Endothelial cell of umbilical vein (primary cell): ENCODE results near the gene KRT3. TPM values are rescaled to one million over a fixed set of nuclear protein-coding genes. Genes with fewer than 3 reads are reported as not detected.

Source experiments
- BruUV-seq: library from RNA; stranded (reverse); fragments of 400-500 nt; replicated peaks from 2 replicates; lab custom pipeline; 2021; lab: Mats Ljungman, UMichigan
- CTCF ChIA-PET: fragments of 300-600, 350-600 bp; sonication (Branson Sonifier 250); formaldehyde crosslinking; loops from one replicate; lab custom pipeline; 2021; ENCODE audit warnings: antibody characterized with exemption, inconsistent platforms; lab: Charles Lee
- POLR2A ChIA-PET: fragments of 300-600, 350-600 bp; sonication (Branson Sonifier 250); formaldehyde crosslinking; loops from one replicate; lab custom pipeline; 2021; ENCODE audit warnings: antibody characterized with exemption, inconsistent platforms; lab: Charles Lee
- DNase-seq: peaks from one replicate; pipeline ENCODE4 v3.0.0-alpha.2; 2011; ENCODE audit warnings: low read depth, low spot score
- FAIRE-seq: peaks from 2 replicates; lab custom pipeline; 2011; peaks lifted over from hg19 to GRCh38; lab: Jason Lieb, UNC
- H2AFZ ChIP-seq: 2 replicates; pipeline ENCODE4 v1.6.0; 2012; ENCODE audit warnings: low read depth, low read length, control low read depth, inconsistent platforms
- H3K27ac ChIP-seq: 2 replicates; pipeline ENCODE4 v1.5.1; 2011; ENCODE audit warnings: low read depth, mild to moderate bottlenecking, control low read depth, low read length, moderate library complexity; ENCODE audit not compliant: insufficient read depth
- H3K27me3 ChIP-seq, 2 experiments: 2 replicates each; pipeline versions ENCODE4 v1.6.0 to v1.6.1; 2011; ENCODE audit warnings: low read length in 2 of 2, mixed read lengths in 1 of 2; ENCODE audit not compliant: control insufficient read depth in 2 of 2, insufficient read depth in 2 of 2
- H3K36me3 ChIP-seq, 2 experiments: 2 replicates in 1 of 2; 3 replicates in 1 of 2; pipeline ENCODE4 v1.5.1; 2011; ENCODE audit warnings: low read length in 2 of 2, mild to moderate bottlenecking in 1 of 2, moderate library complexity in 1 of 2; ENCODE audit not compliant: control insufficient read depth in 2 of 2, insufficient read depth in 2 of 2; ENCODE audit errors: extremely low read depth in 1 of 2
- H3K4me1 ChIP-seq: 3 replicates; pipeline ENCODE4 v1.5.1; 2011; ENCODE audit warnings: mild to moderate bottlenecking, low read length; ENCODE audit not compliant: control insufficient read depth, insufficient read depth; ENCODE audit errors: extremely low read depth
- H3K4me2 ChIP-seq: 2 replicates; pipeline ENCODE4 v1.6.1; 2011; ENCODE audit warnings: low read length, control low read depth, mixed read lengths; ENCODE audit not compliant: insufficient read depth
- H3K4me3 ChIP-seq, 3 experiments: fragments of 200-600 bp in 1 of 3; sonication (generic), shearing (Covaris generic) in 1 of 3; replicated peaks in 1 of 3; 2 replicates each; pipeline ENCODE4 v1.5.1; 2011 to 2016; ENCODE audit warnings: control low read depth in 3 of 3, low read length in 3 of 3, mild to moderate bottlenecking in 2 of 3, inconsistent platforms in 1 of 3, low read depth in 1 of 3, moderate library complexity in 1 of 3; ENCODE audit not compliant: insufficient read depth in 1 of 3
- H3K79me2 ChIP-seq: 2 replicates; pipeline ENCODE4 v1.6.0; 2012; ENCODE audit warnings: low read length, inconsistent platforms; ENCODE audit not compliant: control insufficient read depth, insufficient read depth
- H3K9ac ChIP-seq: replicated peaks from 2 replicates; pipeline ENCODE3; 2011; ENCODE audit warnings: low read length, control low read depth; ENCODE audit not compliant: insufficient read depth; ENCODE audit errors: extremely low read depth
- H3K9me1 ChIP-seq: replicated peaks from 3 replicates; pipeline ENCODE4 v1.6.0; 2011; ENCODE audit warnings: mild to moderate bottlenecking, low read length; ENCODE audit not compliant: control insufficient read depth, insufficient read depth; ENCODE audit errors: extremely low read depth
- H3K9me3 ChIP-seq: replicated peaks from 2 replicates; pipeline ENCODE4 v1.5.1; 2012; ENCODE audit warnings: low read length, inconsistent platforms; ENCODE audit not compliant: control insufficient read depth, insufficient read depth
- H4K20me1 ChIP-seq: replicated peaks from 2 replicates; pipeline ENCODE3; 2011; ENCODE audit warnings: mild to moderate bottlenecking, low read length; ENCODE audit not compliant: control insufficient read depth, insufficient read depth; ENCODE audit errors: extremely low read depth
- CTCF ChIP-seq, 2 donors: IDR thresholded peaks; 1 replicate in 1 of 2; 2 replicates in 1 of 2; pipeline ENCODE4 v1.5.1; 2011; ENCODE audit warnings: low read length in 2 of 2, mild to moderate bottlenecking in 2 of 2, moderate library complexity in 2 of 2, control low read depth in 1 of 2, inconsistent platforms in 1 of 2, low read depth in 1 of 2; ENCODE audit not compliant: insufficient read depth in 1 of 2; ENCODE audit errors: extremely low read depth in 1 of 2
- EZH2 ChIP-seq: IDR thresholded peaks from 2 replicates; pipeline ENCODE4 v1.6.1; 2012; ENCODE audit warnings: borderline replicate concordance, low read depth, mild to moderate bottlenecking, moderate library complexity, low read length, inconsistent platforms; ENCODE audit not compliant: severe bottlenecking
- FOS ChIP-seq: IDR thresholded peaks from 2 replicates; pipeline ENCODE4 v1.6.1; 2011; ENCODE audit warnings: mild to moderate bottlenecking, low read length, moderate library complexity, borderline replicate concordance; ENCODE audit not compliant: insufficient read depth
- GATA2 ChIP-seq: IDR thresholded peaks from 2 replicates; pipeline ENCODE4 v1.7.0; 2011; ENCODE audit warnings: low read depth, mild to moderate bottlenecking, moderate library complexity, mixed read lengths, low read length; ENCODE audit not compliant: insufficient read length, insufficient read depth
- JUN ChIP-seq: IDR thresholded peaks from 2 replicates; pipeline ENCODE4 v1.6.1; 2011; ENCODE audit warnings: borderline replicate concordance, low read depth; ENCODE audit not compliant: insufficient read length, insufficient read depth
- MYC ChIP-seq: IDR thresholded peaks from one replicate; pipeline ENCODE4 v1.6.1; 2011; ENCODE audit warnings: mild to moderate bottlenecking, low read depth, low read length
- POLR2A ChIP-seq: IDR thresholded peaks from 2 replicates; pipeline ENCODE4 v1.6.1; 2012; ENCODE audit warnings: low read depth, mild to moderate bottlenecking, control low read depth, low read length
- POLR2AphosphoS5 ChIP-seq: IDR thresholded peaks from 2 replicates; pipeline ENCODE4 v1.6.1; 2012; ENCODE audit warnings: low read depth, mild to moderate bottlenecking, control low read depth, low read length, moderate library complexity; ENCODE audit not compliant: insufficient read depth
- dilution Hi-C: fragments of 300-500 bp; cut with MboI; formaldehyde crosslinking; loops from one replicate; pipeline ENCODE4 v1.15.0; 2019; ENCODE audit warnings: low sequenced_read_pairs; ENCODE audit not compliant: extremely low pct_ligation_motif_present
- intact Hi-C: fragments of 100-400 bp; cut with micrococcal nuclease; formaldehyde crosslinking; loops from one replicate; pipeline ENCODE4 v1.10.0; 2022
- polyA plus RNA-seq, 4 experiments: library from polyadenylated mRNA; depleted of rRNA in 3 of 4; stranded (reverse) in 3 of 4; unstranded in 1 of 4; fragments of >200 nt; gene quantifications; 2 replicates each; pipeline versions ENCODE4 v1.2.1 to v1.2.3, GENCODE V29; 2011 to 2012; ENCODE audit warnings: missing spikeins in 1 of 4
- total RNA-seq: library from RNA; stranded (reverse); gene quantifications from 2 replicates; pipeline ENCODE4 v1.2.3, GENCODE V29; 2021
- TF ChIP-seq, protein P1 (sequence below): IDR thresholded peaks from 2 replicates; pipeline ENCODE4 v1.6.1; 2011; ENCODE audit not compliant: insufficient read depth, insufficient read length

KRT3 gene
- total and polyA plus RNA-seq, 2 donors (not counting 3 experiments of a cell fraction or from before 2014, with no cell fraction given) = not detected

GRCh38 chr12:52796839-52797528, 1.1 kb upstream of the KRT3 start:
- intact Hi-C loops = no loop called here
- Histone ChIP-seq H3K36me3 (no peaks in the 10 kb centered on the region), H3K27me3 (peaks cover 0 to 10% of the 10 kb centered on the region in 2 experiments), H3K27ac (no peak overlapping the region), H3K79me2 (no peaks in the 10 kb centered on the region), H3K4me3 (no peak overlapping the region), H3K4me1 (no peaks in the 10 kb centered on the region), H4K20me1 (no peaks in the 10 kb centered on the region), H3K9me3 (no peaks in the 10 kb centered on the region), H3K9ac (no peak overlapping the region), H3K9me1 (no peaks in the 10 kb centered on the region), H3K4me2 (no peak overlapping the region), H2AFZ (no peak overlapping the region)
- ChIA-PET POLR2A (no interaction called here), CTCF (no interaction called here)
- no peak for FAIRE-seq
- DNase-seq = no peak
- dilution Hi-C loops = no loop called here
- no TSS peak for BruUV-seq
- TF ChIP-seq JUN (no peak), MYC (no peak), GATA2 (no peak), CTCF (IDR thresholded peaks at IDR 0.05; ENCODE audit: extremely low read depth in 1 of 2, insufficient read depth in 1 of 2, low read depth in 1 of 2, low read length in 2 of 2) (no peak), FOS (no peak), POLR2A (no peak), EZH2 (no peak), POLR2AphosphoS5 (no peak)
- TF ChIP-seq, protein P1, sequence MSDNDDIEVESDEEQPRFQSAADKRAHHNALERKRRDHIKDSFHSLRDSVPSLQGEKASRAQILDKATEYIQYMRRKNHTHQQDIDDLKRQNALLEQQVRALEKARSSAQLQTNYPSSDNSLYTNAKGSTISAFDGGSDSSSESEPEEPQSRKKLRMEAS = no peak
